Vagina (tissue), 2 donors: Measurements from ENCODE around the gene CX3CL1. TPM values are rescaled to one million over a fixed set of nuclear protein-coding genes. Genes with fewer than 3 reads are reported as not detected.
A peak's percentile ranks its signal among the peaks of the same experiment; 100 is the strongest.
"Not testable (repeated sequence)": the region's sequence is repeated elsewhere in the genome, so short reads cannot be mapped to it uniquely, and the experiment has no call there.

Source experiments
- DNase-seq, 2 donors: peaks; one replicate each; pipeline ENCODE4 v3.0.0-alpha.2; 2017; ENCODE audit errors: extremely low spot score in 2 of 2
- H3K27ac ChIP-seq: fragments of 200-600 bp; sonication (generic); one replicate; pipeline ENCODE4 v1.5.1; 2019
- H3K27me3 ChIP-seq: fragments of 200-600 bp; sonication (generic); one replicate; pipeline ENCODE4 v1.5.1; 2019
- H3K36me3 ChIP-seq, 2 donors: fragments of 200-600 bp; sonication (generic); one replicate each; pipeline ENCODE4 v1.5.1; 2017 to 2019
- H3K4me1 ChIP-seq: fragments of 200-600 bp; sonication (generic); one replicate; pipeline ENCODE4 v1.5.1; 2019
- H3K4me3 ChIP-seq, 2 donors: fragments of 200-600 bp; sonication (generic); 1 replicate in 1 of 2; 2 replicates in 1 of 2; pipeline ENCODE4 v1.5.1; 2016 to 2019
- H3K9me3 ChIP-seq: fragments of 200-600 bp; sonication (generic); one replicate; pipeline ENCODE4 v1.5.1; 2019
- POLR2A ChIP-seq, 2 donors: fragments of 450-650 bp; IDR thresholded peaks; one replicate each; pipeline ENCODE4 v1.6.1; 2017; ENCODE audit warnings: antibody characterized with exemption in 2 of 2, mild to moderate bottlenecking in 2 of 2, moderate library complexity in 2 of 2
- POLR2AphosphoS5 ChIP-seq, 2 donors: sonication (generic); formaldehyde crosslinking; IDR thresholded peaks; one replicate each; pipeline ENCODE4 v1.9.0; 2017; ENCODE audit warnings: antibody characterized with exemption in 2 of 2, mild to moderate bottlenecking in 2 of 2, low read depth in 1 of 2; ENCODE audit not compliant: insufficient read depth in 1 of 2
- intact Hi-C: fragments of 100-400 bp; cut with DNase I; formaldehyde crosslinking; loops from one replicate; pipeline ENCODE4 v1.15.1; 2023
- total RNA-seq: library from RNA; depleted of rRNA; stranded (reverse); fragments of >200 nt; gene quantifications from one replicate; pipeline ENCODE4 v1.2.3, GENCODE V29; 2016
- TF ChIP-seq, protein P1 (sequence below), 3 experiments: fragments of 450-650 bp in 2 of 3; fragments of 200-600 bp in 1 of 3; sonication (generic) in 1 of 3; IDR thresholded peaks; one replicate each; pipeline ENCODE4 v1.5.1; 2017 to 2019; ENCODE audit warnings: antibody characterized with exemption in 3 of 3, mild to moderate bottlenecking in 2 of 3, moderate library complexity in 2 of 3

CX3CL1 gene
- total RNA-seq, 1 donor from 2014 or later, result 24.8 TPM

- DNase-seq, result no peak
- intact Hi-C loops, result loop anchor here (5.0 kb wide), 1 partner anchor 69 kb away; no protein-coding TSS in a partner anchor
- H3K9me3 ChIP-seq, result no peaks in the 10 kb centered on the region
- H3K36me3 ChIP-seq, result no peaks in the 10 kb centered on the region
- TF ChIP-seq, protein P1, sequence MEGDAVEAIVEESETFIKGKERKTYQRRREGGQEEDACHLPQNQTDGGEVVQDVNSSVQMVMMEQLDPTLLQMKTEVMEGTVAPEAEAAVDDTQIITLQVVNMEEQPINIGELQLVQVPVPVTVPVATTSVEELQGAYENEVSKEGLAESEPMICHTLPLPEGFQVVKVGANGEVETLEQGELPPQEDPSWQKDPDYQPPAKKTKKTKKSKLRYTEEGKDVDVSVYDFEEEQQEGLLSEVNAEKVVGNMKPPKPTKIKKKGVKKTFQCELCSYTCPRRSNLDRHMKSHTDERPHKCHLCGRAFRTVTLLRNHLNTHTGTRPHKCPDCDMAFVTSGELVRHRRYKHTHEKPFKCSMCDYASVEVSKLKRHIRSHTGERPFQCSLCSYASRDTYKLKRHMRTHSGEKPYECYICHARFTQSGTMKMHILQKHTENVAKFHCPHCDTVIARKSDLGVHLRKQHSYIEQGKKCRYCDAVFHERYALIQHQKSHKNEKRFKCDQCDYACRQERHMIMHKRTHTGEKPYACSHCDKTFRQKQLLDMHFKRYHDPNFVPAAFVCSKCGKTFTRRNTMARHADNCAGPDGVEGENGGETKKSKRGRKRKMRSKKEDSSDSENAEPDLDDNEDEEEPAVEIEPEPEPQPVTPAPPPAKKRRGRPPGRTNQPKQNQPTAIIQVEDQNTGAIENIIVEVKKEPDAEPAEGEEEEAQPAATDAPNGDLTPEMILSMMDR (IDR thresholded peaks at IDR 0.05), result no peak
- TF ChIP-seq POLR2AphosphoS5 (IDR thresholded peaks at IDR 0.05; ENCODE audit: insufficient read depth in 1 of 2, low read depth in 1 of 2) (no peak), POLR2A (IDR thresholded peaks at IDR 0.05) (no peak)
- H3K27ac ChIP-seq, result peak overlapping the region; percentile 84
- H3K27me3 ChIP-seq, result no peaks in the 10 kb centered on the region
- peak overlapping the region; percentile 52 to 69 for H3K4me3 ChIP-seq
- peaks cover 31% of the 10 kb centered on the region for H3K4me1 ChIP-seq
Observed at GRCh38 chr16:57371494-57372371, 557 bp upstream of the CX3CL1 start.

GRCh38 chr16:57373117-57373947 is 1.0 kb downstream of the CX3CL1 start:
- no peaks in the 10 kb centered on the region for H3K27me3 ChIP-seq
- peak overlapping the region; percentile 52 to 69 for H3K4me3 ChIP-seq
- intact Hi-C loops, result loop anchor here (5.0 kb wide), 1 partner anchor 71 kb away; no protein-coding TSS in a partner anchor
- H3K27ac ChIP-seq, result peak overlapping the region; percentile 84
- H3K9me3 ChIP-seq, result no peaks in the 10 kb centered on the region
- H3K36me3 ChIP-seq, result no peaks in the 10 kb centered on the region
- TF ChIP-seq, protein P1 (IDR thresholded peaks at IDR 0.05), result no peak
- no peak for TF ChIP-seq POLR2A (IDR thresholded peaks at IDR 0.05)
- TF ChIP-seq POLR2AphosphoS5 (IDR thresholded peaks at IDR 0.05; ENCODE audit: insufficient read depth in 1 of 2, low read depth in 1 of 2), result no peak
- H3K4me1 ChIP-seq, result peaks cover 41% of the 10 kb centered on the region
- no peak for DNase-seq

GRCh38 chr16:57374067-57374534 is 1.8 kb downstream of the CX3CL1 start:
- no peaks in the 10 kb centered on the region for H3K36me3 ChIP-seq
- intact Hi-C loops, result loop anchor here (5.0 kb wide), 1 partner anchor 72 kb away; no protein-coding TSS in a partner anchor
- peak in 1 of 2 donors; percentile 44 for TF ChIP-seq POLR2AphosphoS5 (IDR thresholded peaks at IDR 0.05; ENCODE audit: insufficient read depth in 1 of 2, low read depth in 1 of 2)
- TF ChIP-seq POLR2A (IDR thresholded peaks at IDR 0.05), result no peak
- H3K27ac ChIP-seq, result peak overlapping the region; percentile 84
- H3K27me3 ChIP-seq, result no peaks in the 10 kb centered on the region
- H3K4me3 ChIP-seq, result peak overlapping the region; percentile 52 to 69
- DNase-seq, result no peak
- H3K9me3 ChIP-seq, result no peaks in the 10 kb centered on the region
- H3K4me1 ChIP-seq, result peaks cover 41% of the 10 kb centered on the region

DNA sequence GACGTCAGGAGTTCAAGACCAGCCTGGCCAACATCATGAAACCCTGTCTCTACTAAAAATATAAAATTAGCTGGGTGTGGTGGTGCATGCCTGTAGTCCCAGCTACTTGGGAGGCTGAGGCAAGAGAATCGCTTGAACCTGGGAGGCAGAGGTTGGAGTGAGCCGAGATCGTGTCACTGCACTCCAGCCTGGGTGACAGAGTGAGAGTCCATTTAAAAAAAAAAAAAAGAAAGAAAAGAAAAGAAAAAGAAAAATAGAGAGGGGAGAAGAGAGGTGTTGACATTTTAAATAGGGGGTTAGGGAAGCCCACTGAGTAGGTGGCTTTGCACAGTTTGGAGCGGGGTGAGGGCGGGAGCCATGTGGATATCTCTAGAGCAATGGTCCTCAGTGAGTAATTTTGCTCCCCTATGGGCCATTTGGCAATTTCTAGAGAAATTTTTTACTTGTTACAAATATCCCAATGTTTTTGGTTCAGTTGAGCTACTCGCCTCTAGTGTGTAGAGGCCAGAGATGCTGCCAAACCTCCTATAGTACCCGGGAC is 2.7 kb downstream of the CX3CL1 start:
- not testable (repeated sequence) for DNase-seq, H3K4me3 ChIP-seq, H3K9me3 ChIP-seq, H3K27me3 ChIP-seq, H3K36me3 ChIP-seq
- Histone ChIP-seq H3K27ac (peak overlapping the region; percentile 84), H3K4me1 (peaks cover 41% of the 10 kb centered on the region)
- intact Hi-C loops, result loop anchor here (5.0 kb wide), 1 partner anchor 73 kb away; no protein-coding TSS in a partner anchor

- no peaks in the 10 kb centered on the region for H3K36me3 ChIP-seq
- H3K27ac ChIP-seq, result peak overlapping the region; percentile 2
- no peaks in the 10 kb centered on the region for H3K9me3 ChIP-seq
- no peak overlapping the region for H3K4me3 ChIP-seq
- no peak for TF ChIP-seq POLR2A (IDR thresholded peaks at IDR 0.05)
- TF ChIP-seq POLR2AphosphoS5 (IDR thresholded peaks at IDR 0.05; ENCODE audit: insufficient read depth in 1 of 2, low read depth in 1 of 2), result no peak
- TF ChIP-seq, protein P1 (IDR thresholded peaks at IDR 0.05), result no peak
- intact Hi-C loops, result no loop called here
- DNase-seq, result no peak
- peaks cover 50% of the 10 kb centered on the region for H3K4me1 ChIP-seq
- H3K27me3 ChIP-seq, result no peaks in the 10 kb centered on the region
Observed at GRCh38 chr16:57376313-57376818, 4.1 kb downstream of the CX3CL1 start.
